ENCODE results near the gene PDE6A. TPM values are rescaled to one million over a fixed set of nuclear protein-coding genes. Genes with fewer than 3 reads are reported as not detected.

The PDE6A gene
- total and polyA plus RNA-seq, 2 donors (not counting 3 experiments of a cell fraction or from before 2014, with no cell fraction given), result not detected

DNA sequence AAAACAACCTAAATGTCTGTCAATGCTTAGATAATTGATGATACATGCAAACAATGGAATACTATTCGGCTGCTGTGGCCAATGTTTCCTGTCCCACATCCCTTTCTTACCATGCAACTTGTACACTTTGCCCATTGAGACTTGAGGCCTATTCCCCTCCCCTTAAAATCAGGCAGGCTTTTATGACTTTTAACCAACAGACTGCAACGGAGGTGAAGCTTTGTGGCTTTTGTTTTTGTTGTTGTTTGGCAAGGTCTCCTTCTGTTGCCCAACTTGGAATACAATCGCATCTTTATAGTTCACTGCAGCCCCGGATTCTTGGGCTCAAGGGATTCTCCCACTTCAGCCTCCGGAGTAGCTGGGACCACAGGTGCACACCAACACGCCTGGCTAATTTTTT, 10.2 kb upstream of the PDE6A start:
- no peak for TF ChIP-seq MYC (IDR thresholded peaks at IDR 0.05; ENCODE audit: low read depth, low read length)
- no peak for TF ChIP-seq POLR2A (IDR thresholded peaks at IDR 0.05; ENCODE audit: low read depth, low read length)
- no peak for TF ChIP-seq POLR2AphosphoS5 (IDR thresholded peaks at IDR 0.05; ENCODE audit: insufficient read depth, low read depth, low read length)
- TF ChIP-seq, protein P1, sequence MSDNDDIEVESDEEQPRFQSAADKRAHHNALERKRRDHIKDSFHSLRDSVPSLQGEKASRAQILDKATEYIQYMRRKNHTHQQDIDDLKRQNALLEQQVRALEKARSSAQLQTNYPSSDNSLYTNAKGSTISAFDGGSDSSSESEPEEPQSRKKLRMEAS (IDR thresholded peaks at IDR 0.05; ENCODE audit: insufficient read depth, insufficient read length), result no peak
- TF ChIP-seq GATA2 (IDR thresholded peaks at IDR 0.05; ENCODE audit: insufficient read depth, insufficient read length, low read depth, low read length), result no peak
- TF ChIP-seq EZH2 (IDR thresholded peaks at IDR 0.05; ENCODE audit: borderline replicate concordance, low read depth, low read length, severe bottlenecking), result no peak
- no peak for TF ChIP-seq JUN (IDR thresholded peaks at IDR 0.05; ENCODE audit: borderline replicate concordance, insufficient read depth, insufficient read length, low read depth)
- TF ChIP-seq, protein P2, sequence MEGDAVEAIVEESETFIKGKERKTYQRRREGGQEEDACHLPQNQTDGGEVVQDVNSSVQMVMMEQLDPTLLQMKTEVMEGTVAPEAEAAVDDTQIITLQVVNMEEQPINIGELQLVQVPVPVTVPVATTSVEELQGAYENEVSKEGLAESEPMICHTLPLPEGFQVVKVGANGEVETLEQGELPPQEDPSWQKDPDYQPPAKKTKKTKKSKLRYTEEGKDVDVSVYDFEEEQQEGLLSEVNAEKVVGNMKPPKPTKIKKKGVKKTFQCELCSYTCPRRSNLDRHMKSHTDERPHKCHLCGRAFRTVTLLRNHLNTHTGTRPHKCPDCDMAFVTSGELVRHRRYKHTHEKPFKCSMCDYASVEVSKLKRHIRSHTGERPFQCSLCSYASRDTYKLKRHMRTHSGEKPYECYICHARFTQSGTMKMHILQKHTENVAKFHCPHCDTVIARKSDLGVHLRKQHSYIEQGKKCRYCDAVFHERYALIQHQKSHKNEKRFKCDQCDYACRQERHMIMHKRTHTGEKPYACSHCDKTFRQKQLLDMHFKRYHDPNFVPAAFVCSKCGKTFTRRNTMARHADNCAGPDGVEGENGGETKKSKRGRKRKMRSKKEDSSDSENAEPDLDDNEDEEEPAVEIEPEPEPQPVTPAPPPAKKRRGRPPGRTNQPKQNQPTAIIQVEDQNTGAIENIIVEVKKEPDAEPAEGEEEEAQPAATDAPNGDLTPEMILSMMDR (IDR thresholded peaks at IDR 0.05; ENCODE audit: extremely low read depth in 1 of 2, insufficient read depth in 1 of 2, low read depth in 1 of 2, low read length in 2 of 2), result no peak
- TF ChIP-seq FOS (IDR thresholded peaks at IDR 0.05; ENCODE audit: borderline replicate concordance, insufficient read depth, low read length), result no peak
- Histone ChIP-seq H3K4me2 (ENCODE audit: insufficient read depth, low read length) (no peak overlapping the region), H3K27ac (ENCODE audit: insufficient read depth, low read depth, low read length) (no peak overlapping the region), H3K79me2 (ENCODE audit: control insufficient read depth, insufficient read depth, low read length) (no peaks in the 10 kb centered on the region), H3K9me1 (replicated peaks; ENCODE audit: control insufficient read depth, extremely low read depth, insufficient read depth, low read length) (no peaks in the 10 kb centered on the region), H3K4me1 (ENCODE audit: control insufficient read depth, extremely low read depth, insufficient read depth, low read length) (peaks cover 8% of the 10 kb centered on the region), H3K9ac (replicated peaks; ENCODE audit: extremely low read depth, insufficient read depth, low read length) (no peak overlapping the region), H3K4me3 (replicated peaks in 1 of 3; ENCODE audit: insufficient read depth in 1 of 3, low read depth in 1 of 3, low read length in 3 of 3) (no peak overlapping the region), H2AFZ (ENCODE audit: low read depth, low read length) (no peak overlapping the region), H4K20me1 (replicated peaks; ENCODE audit: control insufficient read depth, extremely low read depth, insufficient read depth, low read length) (no peaks in the 10 kb centered on the region), H3K27me3 (ENCODE audit: control insufficient read depth in 2 of 2, insufficient read depth in 2 of 2, low read length in 2 of 2) (no peaks in the 10 kb centered on the region), H3K36me3 (ENCODE audit: control insufficient read depth in 2 of 2, extremely low read depth in 1 of 2, insufficient read depth in 2 of 2, low read length in 2 of 2) (no peaks in the 10 kb centered on the region), H3K9me3 (replicated peaks; ENCODE audit: control insufficient read depth, insufficient read depth, low read length) (no peaks in the 10 kb centered on the region)
- no peak for FAIRE-seq
- peak; percentile 6 for DNase-seq (ENCODE audit: low read depth, low spot score)
- POLR2A ChIA-PET, result no interaction called here
- CTCF ChIA-PET, result interaction anchor here (0.8 kb wide), 1 partner anchor 8 kb away, joined by 3 read pairs; no protein-coding TSS in a partner anchor
- no TSS peak for BruUV-seq (replicated peaks)
- intact Hi-C loops (cut with micrococcal nuclease), result no loop called here
- dilution Hi-C loops (cut with MboI; ENCODE audit: extremely low pct_ligation_motif_present, low sequenced_read_pairs), result no loop called here
